HK-2 (cell line): Measurements from ENCODE around the gene ZBTB7B.
A peak's percentile ranks its signal among the peaks of the same experiment; 100 is the strongest.
"Not testable (repeated sequence)": the region's sequence is repeated elsewhere in the genome, so short reads cannot be mapped to it uniquely, and the experiment has no call there.

Experiments used
- DNase-seq: peaks from one replicate; pipeline ENCODE4 v3.0.0-alpha.2; 2018; ENCODE audit not compliant: unreplicated experiment

The ZBTB7B gene

DNA sequence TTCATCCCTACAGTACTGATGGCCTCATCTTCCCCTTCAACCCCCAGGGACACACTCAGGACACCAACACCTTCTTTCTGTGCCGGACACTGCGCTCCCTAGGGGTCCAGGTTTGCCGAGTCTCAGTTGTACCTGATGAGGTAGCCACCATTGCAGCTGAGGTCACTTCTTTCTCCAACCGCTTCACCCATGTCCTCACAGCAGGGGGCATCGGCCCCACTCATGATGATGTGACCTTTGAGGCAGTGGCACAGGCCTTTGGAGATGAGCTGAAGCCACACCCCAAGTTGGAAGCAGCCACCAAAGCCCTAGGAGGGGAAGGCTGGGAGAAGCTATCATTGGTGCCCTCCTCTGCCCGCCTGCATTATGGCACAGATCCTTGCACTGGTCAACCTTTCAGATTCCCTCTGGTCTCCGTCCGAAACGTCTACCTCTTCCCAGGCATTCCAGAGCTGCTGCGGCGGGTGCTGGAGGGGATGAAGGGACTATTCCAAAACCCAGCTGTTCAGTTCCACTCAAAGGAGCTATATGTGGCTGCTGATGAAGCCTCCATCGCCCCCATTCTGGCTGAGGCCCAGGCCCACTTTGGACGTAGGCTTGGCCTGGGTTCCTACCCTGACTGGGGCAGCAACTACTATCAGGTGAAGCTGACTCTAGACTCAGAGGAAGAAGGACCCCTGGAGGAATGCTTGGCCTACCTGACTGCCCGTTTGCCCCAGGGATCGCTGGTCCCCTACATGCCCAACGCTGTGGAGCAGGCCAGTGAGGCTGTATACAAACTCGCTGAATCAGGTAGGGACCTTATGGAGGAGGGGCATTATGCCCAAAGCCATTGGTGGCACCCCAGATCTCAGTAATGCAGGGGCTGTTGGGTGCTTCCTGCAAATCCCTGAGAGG lies 14.3 kb upstream of the ZBTB7B start:
- no peak for DNase-seq

- no peak for DNase-seq
Observed at GRCh38 chr1:154989195-154989860, 13.3 kb upstream of the ZBTB7B start.

- no peak for DNase-seq
Observed at GRCh38 chr1:154990276-154990675, 12.3 kb upstream of the ZBTB7B start.

- peak; percentile 65 for DNase-seq
Observed at GRCh38 chr1:154992721-154993571, 9.7 kb upstream of the ZBTB7B start.

- DNase-seq: no peak
Observed at GRCh38 chr1:154993572-154994268, 8.9 kb upstream of the ZBTB7B start, which contains the start of gene LENEP. LENEP (plus strand) TSS chr1:154993586; CDS start chr1:154993608, 22 bp downstream.

GRCh38 chr1:154994269-154994587 lies 8.4 kb upstream of the ZBTB7B start:
- DNase-seq: no peak

DNA sequence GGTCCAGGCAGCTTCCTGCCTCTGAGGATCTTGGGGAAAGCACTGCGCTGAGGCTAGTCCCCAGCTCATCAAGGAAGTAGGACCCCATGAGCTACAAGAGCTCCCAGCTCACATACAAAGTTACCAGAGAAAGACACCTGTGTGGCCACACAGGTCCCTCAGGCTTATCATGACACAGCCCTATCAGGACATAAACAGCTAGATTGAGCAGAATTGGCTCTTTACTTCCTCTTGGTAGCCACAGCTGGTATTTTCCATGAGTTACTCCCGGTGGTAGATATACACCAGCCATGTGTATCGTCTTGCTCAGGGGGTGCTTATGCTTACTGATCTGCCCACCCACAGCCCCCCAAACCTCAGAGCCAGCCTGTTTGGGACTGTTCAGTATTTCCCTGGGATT lies 8.0 kb upstream of the ZBTB7B start:
- no peak for DNase-seq

DNA sequence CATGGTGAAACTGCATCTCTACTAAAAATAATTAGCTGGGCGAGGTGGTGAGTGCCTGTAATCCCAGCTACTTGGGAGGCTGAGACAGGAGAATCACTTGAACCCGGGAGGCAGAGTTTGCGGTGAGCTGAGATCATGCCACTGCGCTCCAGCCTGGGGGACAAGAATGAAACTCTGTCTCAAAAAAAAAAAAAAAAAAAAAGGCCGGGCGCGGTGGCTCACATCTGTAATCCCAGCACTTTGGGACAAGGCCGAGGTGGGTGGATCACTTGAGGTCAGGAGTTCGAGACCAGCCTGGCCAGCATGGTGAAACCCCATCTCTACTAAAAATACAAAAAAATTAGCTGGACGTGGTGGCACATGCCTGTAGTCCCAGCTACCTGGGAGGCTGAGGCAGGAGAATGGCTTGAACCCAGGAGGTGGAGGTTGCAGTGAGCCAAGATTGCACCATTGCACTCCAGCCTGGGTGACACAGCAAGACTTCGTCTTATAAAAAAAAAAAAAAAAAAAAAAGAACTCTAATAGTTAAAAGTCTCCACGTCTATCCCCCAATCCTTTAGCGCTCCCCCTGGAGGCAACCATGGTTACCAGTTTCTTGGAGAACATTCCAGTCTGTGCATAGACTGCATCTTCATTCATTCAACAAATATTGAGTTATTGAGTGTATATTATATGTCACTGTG lies 7.2 kb upstream of the ZBTB7B start:
- DNase-seq: not testable (repeated sequence)

DNA sequence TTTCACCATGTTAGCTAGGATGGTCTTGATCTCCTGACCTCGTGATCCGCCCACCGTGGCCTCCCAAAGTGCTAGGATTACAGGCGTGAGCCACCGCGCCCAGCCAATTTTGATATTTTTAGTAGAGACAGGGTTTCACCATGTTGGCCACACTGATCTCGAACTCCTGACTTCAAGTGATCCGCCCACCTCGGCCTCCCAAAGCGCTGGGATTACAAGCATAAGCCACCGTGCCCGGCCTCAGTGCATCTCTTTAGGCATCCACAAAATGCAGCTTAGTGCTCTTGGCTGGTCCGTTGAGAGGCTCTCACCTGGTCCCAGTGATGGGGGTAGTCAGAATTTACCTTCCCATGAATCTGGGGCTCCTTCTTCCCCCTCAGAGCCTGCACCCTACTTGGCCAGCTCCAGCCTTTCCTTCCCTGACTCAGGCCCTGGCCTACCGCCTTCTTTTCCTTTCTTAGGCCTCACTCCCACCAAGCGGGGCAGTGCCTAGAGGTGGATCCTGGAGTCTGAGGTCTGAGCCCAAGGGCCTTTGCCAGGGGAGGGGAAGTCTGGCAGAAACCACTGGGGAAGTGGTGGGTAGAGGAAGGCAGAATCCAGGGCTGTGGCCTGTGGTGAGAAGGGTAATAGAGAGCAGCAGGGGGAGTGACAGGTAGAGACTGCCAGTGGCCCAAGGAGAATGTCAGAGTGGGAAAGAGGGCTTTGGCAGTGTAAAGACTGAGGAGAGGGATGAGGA lies 5.5 kb upstream of the ZBTB7B start:
- no peak for DNase-seq

DNA sequence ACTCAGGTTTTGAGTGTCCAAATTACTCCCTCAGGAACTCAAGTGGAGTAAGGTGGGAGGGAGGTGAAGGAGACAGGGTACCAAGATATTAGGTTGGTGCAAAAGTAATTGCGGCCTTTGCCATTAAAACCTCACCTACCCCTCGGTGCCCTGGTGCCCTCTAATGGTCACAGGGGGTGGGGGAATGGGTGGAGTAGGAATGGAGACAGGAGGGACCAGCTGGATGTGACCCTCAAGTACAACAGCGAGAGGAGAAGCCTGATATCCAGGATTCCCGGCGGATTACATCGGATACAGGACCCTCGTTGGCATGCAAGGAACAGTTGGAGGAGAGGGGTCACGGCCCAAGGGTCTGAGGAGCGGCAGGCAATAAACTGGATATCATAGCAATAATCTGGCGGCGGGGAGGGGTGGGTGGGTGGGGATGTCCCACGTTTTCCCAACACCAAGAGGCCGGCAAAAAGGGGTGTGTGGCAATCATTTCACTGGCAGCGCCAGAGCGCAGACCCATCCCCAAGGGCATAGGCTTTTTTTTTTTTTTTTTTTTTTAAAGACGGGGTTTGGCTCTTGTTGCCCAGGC lies 4.3 kb upstream of the ZBTB7B start:
- no peak for DNase-seq

DNA sequence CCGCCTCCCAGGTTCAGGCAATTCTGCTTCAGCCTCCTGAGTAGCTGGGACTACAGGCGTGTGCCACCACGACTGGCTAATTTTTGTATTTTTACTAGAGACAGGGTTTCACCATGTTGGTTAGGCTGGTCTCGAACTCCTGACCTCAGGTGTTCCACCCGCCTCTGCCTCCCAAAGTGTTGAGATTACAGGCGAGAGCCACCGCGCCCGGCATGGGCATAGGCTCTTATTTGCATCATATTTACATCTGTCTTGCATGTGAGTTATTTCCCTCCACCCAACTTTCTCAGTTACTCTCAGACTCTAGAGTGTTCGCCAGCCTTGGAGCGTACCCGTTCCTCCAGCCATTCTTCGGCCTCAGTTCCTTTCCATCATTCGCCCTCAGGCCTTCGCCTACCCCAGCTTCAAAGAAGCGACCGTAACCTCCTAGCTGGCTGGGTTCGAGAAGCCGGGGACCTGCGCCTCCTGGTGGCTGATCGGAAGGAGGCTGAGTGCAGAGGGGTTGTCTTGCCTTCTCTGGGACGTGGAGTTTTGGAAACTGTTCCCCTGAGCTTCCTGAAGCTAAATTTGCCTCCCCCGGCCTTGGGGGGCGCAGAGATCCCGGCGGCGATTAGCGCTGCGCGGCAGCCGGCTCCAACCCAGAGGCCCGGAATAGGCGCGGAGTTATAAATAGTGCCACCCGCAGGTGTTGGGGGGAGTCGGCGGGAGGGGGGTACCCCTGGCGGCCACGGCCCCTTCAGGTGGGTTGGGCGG lies 3.6 kb upstream of the ZBTB7B start:
- peak; percentile 62 for DNase-seq

- DNase-seq: no peak
Observed at GRCh38 chr1:154999571-155000410, 2.8 kb upstream of the ZBTB7B start.

DNA sequence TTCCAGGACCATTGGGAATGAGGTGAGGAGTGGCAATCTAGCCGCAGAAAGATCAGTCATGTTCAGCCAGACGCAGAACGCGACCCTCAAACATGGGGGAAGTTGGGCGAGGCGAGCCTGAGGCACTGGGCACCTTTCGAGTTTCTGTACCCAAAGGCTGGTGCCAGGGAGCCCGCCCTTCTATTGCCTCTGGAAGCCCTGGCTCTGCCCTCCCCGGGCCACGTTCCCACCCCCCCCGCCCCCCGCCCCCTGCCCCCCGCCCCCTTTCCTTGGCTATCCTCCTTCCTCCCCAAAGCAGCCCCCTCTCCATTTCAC lies 2.2 kb upstream of the ZBTB7B start:
- no peak for DNase-seq

GRCh38 chr1:155000726-155001424 lies 1.7 kb upstream of the ZBTB7B start:
- peak; percentile 91 for DNase-seq

- DNase-seq: no peak
Observed at GRCh38 chr1:155001425-155001674, 1.3 kb upstream of the ZBTB7B start.

- peak; percentile 100 for DNase-seq
Observed at GRCh38 chr1:155001675-155002463, 733 bp upstream of the ZBTB7B start.

DNA sequence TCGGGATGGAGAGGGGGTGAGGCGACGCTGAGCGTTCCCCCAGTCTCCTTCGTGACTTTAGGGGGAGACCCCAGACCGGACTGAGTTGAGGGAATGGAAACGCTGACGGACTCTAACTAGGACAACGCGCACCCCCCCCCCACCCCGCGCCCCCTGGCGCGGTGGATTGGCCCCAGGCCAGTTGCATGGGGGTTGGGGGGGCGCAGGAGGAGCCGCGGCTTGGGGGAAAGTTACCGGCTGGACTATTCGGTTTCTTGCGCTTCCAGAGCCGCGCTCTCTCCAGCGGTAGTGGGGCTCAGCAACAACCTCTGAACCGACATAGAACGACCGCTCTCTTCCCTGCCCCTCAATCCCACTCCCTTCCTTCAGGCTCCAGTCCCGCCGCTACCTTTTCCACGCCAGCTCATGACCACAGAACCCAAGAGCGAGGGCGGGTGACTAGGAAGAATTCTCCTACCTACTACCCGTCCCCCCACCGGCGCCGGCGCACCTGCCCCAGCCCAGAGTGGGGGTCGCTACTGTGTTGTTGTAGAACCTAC lies 694 bp downstream of the ZBTB7B start:
- DNase-seq: peak; percentile 49
